Retinal pigment epithelial cell (primary cell): ENCODE measurements around the gene ANKRD63.

Source experiments
- DNase-seq: peaks from one replicate; pipeline ENCODE4 v3.0.0-alpha.2; 2010; ENCODE audit warnings: low read depth
- H3K4me3 ChIP-seq: 2 replicates; pipeline ENCODE4 v1.5.1; 2011; ENCODE audit warnings: mild to moderate bottlenecking, low read length, control low read depth, moderate library complexity
- CTCF ChIP-seq: conservative IDR thresholded peaks from 2 replicates; pipeline ENCODE4 v1.5.1; 2011; ENCODE audit warnings: low read depth, low read length, control low read depth, inconsistent platforms

The ANKRD63 gene, protein sequence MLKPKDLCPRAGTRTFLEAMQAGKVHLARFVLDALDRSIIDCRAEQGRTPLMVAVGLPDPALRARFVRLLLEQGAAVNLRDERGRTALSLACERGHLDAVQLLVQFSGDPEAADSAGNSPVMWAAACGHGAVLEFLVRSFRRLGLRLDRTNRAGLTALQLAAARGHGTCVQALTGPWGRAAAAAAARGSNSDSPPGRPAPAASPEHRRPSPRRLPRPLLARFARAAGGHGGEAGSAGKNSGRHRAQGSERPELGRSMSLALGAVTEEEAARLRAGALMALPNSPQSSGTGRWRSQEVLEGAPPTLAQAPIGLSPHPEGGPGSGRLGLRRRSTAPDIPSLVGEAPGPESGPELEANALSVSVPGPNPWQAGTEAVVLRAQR

DNA sequence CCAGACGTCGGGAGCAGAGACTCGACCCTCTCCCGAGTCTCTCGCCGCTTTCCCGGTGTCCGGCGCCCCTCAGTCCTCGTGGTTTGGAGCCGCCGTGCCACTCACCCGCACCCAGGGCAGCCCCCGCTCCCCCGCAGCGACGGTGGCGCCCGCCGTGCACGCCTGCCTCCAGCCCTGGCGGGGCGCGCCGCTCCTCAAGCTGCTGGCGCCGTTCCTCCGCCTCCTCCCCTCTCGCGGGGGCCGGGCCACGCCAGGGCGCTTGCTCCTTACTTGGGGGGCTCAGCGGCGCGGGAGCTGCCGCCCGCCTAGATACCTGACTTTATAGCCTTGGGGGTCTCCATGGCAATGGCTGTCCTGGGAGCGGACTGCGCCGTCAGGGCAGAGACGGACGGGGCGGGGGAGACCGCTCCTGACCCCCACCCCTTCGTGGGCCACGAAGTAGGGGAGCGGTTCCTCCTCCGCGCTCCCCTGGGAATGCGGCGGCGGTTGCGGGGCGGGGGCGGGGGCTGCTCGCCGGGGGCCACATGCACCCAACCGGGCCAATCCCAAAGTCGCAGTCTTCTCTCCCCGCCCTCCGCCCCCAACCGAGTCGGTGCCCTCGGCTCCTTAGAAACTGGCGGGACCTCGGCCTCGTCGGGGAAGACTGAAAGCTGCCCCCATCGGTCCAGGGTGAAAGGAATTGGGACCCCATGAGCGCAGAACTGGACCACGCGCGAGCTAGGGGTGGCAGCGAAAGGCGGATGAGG, at the start of gene ANKRD63:
Gene ANKRD63 (minus strand): TSS at position 196 of the 746 bp plus-strand sequence. CDS start 478 bp downstream, outside the sequence.
- TF ChIP-seq CTCF = no peak
- no peak for DNase-seq
- H3K4me3 ChIP-seq = peak within 1 kb of the TSS; percentile 22

DNA sequence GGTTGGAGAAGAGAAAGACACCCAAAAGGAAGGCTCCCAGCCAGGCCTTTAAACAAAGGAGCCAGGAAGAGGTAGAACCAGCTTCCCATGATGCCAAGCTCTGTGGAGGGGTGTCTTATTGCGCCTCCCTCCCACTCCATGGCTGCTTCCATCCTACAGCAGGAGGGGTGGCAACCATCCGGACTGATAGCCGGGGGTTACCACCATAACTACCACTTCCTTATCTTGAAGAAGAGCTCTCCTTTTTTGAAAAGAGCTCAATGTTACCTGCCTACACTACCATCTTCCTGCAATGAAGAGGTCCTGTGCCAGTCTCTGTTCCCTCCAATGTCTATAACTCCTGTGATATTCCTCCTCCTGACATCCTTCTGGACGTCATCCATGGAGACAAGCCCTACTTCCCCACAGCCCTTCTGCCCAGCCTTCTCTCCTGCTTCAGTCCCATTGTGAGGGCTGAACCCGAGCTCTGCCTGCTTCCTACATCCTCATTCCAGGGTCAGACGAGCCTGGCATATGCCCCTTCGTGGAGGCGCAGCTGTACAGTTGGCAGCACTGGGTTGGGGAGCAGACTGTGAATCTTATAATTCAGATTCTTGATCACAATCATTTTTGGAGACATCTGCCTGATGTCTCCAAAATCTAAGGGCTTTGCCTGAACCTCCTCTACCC, 49.4 kb upstream of the ANKRD63 start:
- H3K4me3 ChIP-seq = no peak overlapping the region
- DNase-seq = no peak
- no peak for TF ChIP-seq CTCF

DNA sequence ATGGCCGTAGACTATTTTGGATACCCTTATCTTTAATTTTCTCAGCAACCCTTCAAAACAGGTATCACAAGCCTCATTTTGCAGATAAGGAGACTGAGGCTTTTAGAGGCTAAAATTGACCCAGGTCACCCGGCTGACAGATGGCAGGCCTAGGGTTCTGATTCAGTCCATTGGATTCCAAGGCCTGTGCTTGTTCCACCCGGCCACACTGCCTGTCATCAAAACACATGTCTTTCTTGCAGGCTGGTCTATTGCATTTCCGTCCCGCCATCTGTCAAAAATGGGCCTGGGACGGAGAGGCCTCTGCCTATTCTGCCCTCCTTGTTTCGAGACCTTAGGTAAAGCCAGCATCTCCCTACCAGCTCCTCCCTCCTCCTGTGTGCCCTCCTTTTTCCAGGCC, 48.8 kb upstream of the ANKRD63 start:
- TF ChIP-seq CTCF = no peak
- no peak overlapping the region for H3K4me3 ChIP-seq
- no peak for DNase-seq

DNA sequence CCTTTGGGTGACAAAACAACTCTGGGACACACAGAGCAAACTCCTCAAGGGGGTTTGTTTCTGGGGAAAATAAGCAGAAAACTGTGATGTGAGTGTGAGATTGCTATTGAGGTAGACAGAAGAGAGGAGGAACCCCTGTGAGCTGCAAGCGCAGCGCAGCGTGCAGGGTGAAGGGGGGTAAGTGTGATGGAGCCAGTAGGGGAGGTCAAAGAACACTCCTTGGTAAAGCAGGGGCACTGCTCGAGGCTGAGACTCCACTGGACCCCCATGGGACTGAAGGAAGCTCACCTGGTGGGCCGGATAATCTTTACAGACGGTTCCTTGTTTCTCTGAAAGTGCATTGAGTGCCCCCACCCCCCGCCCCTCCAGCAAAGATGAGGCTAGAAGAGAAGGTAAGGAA, 48.2 kb upstream of the ANKRD63 start:
- no peak for DNase-seq
- H3K4me3 ChIP-seq = no peak overlapping the region
- no peak for TF ChIP-seq CTCF

- no peak for TF ChIP-seq CTCF
- H3K4me3 ChIP-seq = no peak overlapping the region
- DNase-seq = no peak
Observed at GRCh38 chr15:40330368-40330836, 47.5 kb upstream of the ANKRD63 start.

DNA sequence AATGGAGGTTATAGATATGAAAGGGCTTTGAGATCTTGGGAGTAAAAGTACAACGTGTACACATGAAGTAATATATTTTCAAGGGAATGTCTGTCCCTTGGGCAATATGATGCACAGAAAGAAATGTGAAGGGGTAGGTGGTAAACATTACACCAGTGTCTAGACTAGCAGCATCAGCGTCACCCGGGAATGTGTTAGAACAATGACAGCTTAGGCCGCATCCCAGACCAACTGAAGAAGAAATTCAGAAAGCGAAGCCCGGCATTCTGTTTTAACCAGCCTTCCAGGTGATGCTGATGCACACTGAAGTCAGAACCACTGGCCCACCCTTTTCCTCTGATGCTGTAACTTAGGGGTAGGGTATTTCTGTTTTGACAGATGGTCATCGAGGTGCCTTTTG, 46.9 kb upstream of the ANKRD63 start:
- H3K4me3 ChIP-seq = no peak overlapping the region
- TF ChIP-seq CTCF = no peak
- no peak for DNase-seq
